K562 (cell line): ENCODE results near the gene CCDC152. TPM values are rescaled to one million over a fixed set of nuclear protein-coding genes. Genes with fewer than 3 reads are reported as not detected.

Experiments
- ATAC-seq: fragments of 200-7000 bp; cut with Tn5 transposase; 3 replicates; pipeline ENCODE4 v1.9.1; 2020; ENCODE audit warnings: moderate library complexity
- BruUV-seq: library from RNA; stranded (reverse); fragments of 400-500 nt; replicated peaks from 2 replicates; lab custom pipeline; 2021; lab: Mats Ljungman, UMichigan
- CTCF ChIA-PET: fragments of 300-600 bp; formaldehyde crosslinking; extraction: SDS; loops from one replicate; lab custom pipeline; 2021; ENCODE audit warnings: low intra/inter-chr PET ratio; lab: Yijun Ruan, JAX
- POLR2A ChIA-PET: fragments of 300-600, 350-650 bp; sonication (Branson Sonifier 250); formaldehyde crosslinking; extraction: SDS; loops from one replicate; lab custom pipeline; 2021; ENCODE audit warnings: antibody characterized with exemption, inconsistent platforms; lab: Yijun Ruan, JAX
- DNase-seq, 4 experiments: peaks; one replicate each; pipeline versions ENCODE4 v3.0.0 to v3.0.0-alpha.2; 2011 to 2018; ENCODE audit warnings: low spot score in 3 of 4, mixed read lengths in 3 of 4; ENCODE audit errors: extremely low read depth in 1 of 4
- FAIRE-seq: peaks from 2 replicates; lab custom pipeline; 2011; peaks lifted over from hg19 to GRCh38; lab: Jason Lieb, UNC
- H2AFZ ChIP-seq: 2 replicates; pipeline ENCODE4 v1.6.0; 2011; ENCODE audit warnings: low read depth, low read length, control low read depth, inconsistent platforms
- H3K27ac ChIP-seq: fragments of 200-600 bp; 3 replicates; pipeline ENCODE4 v1.8.0; 2011; ENCODE audit warnings: low read depth, mild to moderate bottlenecking, control low read depth, inconsistent platforms, low read length, moderate library complexity, mixed read lengths; ENCODE audit errors: extremely low read depth
- H3K27me3 ChIP-seq, 2 experiments: fragments of 300-600 bp in 1 of 2; 2 replicates in 1 of 2; 3 replicates in 1 of 2; pipeline versions ENCODE4 v1.6.0 to v1.8.0; 2011; ENCODE audit warnings: inconsistent platforms in 2 of 2, low read length in 2 of 2, mild to moderate bottlenecking in 1 of 2, mixed read lengths in 1 of 2, moderate library complexity in 1 of 2; ENCODE audit not compliant: control insufficient read depth in 2 of 2, insufficient read depth in 2 of 2
- H3K36me3 ChIP-seq: fragments of 300-600 bp; 3 replicates; pipeline ENCODE4 v1.8.0; 2011; ENCODE audit warnings: mild to moderate bottlenecking, low read length, inconsistent platforms; ENCODE audit not compliant: control insufficient read depth, insufficient read depth
- H3K4me1 ChIP-seq, 2 experiments: fragments of 200-600 bp in 1 of 2; replicated peaks in 1 of 2; 2 replicates in 1 of 2; 3 replicates in 1 of 2; pipeline versions ENCODE4 v1.5.1 to v1.8.0; 2011; ENCODE audit warnings: inconsistent platforms in 2 of 2, low read length in 2 of 2, mild to moderate bottlenecking in 1 of 2, mixed read lengths in 1 of 2, moderate library complexity in 1 of 2; ENCODE audit not compliant: control insufficient read depth in 2 of 2, insufficient read depth in 2 of 2
- H3K4me2 ChIP-seq: 2 replicates; pipeline ENCODE4 v1.6.1; 2011; ENCODE audit warnings: low read length, control low read depth, inconsistent platforms, mixed read lengths; ENCODE audit not compliant: insufficient read depth
- H3K4me3 ChIP-seq: fragments of 200-600 bp; sonication (generic), shearing (Covaris generic); 2 replicates; pipeline ENCODE4 v1.5.1; 2016; ENCODE audit warnings: control low read depth, inconsistent platforms
- H3K79me2 ChIP-seq: fragments of 200-600 bp; 3 replicates; pipeline ENCODE4 v1.8.0; 2011; ENCODE audit warnings: low read length, inconsistent platforms; ENCODE audit not compliant: control insufficient read depth, insufficient read depth
- H3K9ac ChIP-seq, 2 experiments: 2 replicates each; pipeline versions ENCODE4 v1.6.0 to v1.6.1; 2011; ENCODE audit warnings: low read depth in 2 of 2, low read length in 2 of 2, control low read depth in 1 of 2, inconsistent platforms in 1 of 2, mild to moderate bottlenecking in 1 of 2, mixed read lengths in 1 of 2; ENCODE audit not compliant: insufficient read depth in 1 of 2
- H3K9me1 ChIP-seq: one replicate; pipeline ENCODE4 v1.6.0; 2011; ENCODE audit warnings: inconsistent platforms, mild to moderate bottlenecking, low read length, moderate library complexity; ENCODE audit not compliant: control insufficient read depth, insufficient read depth
- H3K9me3 ChIP-seq: replicated peaks from 2 replicates; pipeline ENCODE4 v1.5.1; 2011; ENCODE audit warnings: low read depth, low read length, inconsistent platforms; ENCODE audit not compliant: control insufficient read depth, insufficient read depth
- H4K20me1 ChIP-seq: replicated peaks from 2 replicates; pipeline ENCODE4 v1.6.1; 2011; ENCODE audit warnings: low read length, inconsistent platforms, mixed read lengths; ENCODE audit not compliant: control insufficient read depth, insufficient read depth
- ARID2 ChIP-seq: fragments of 450-650 bp; IDR thresholded peaks from 2 replicates; pipeline ENCODE4 v1.6.1; 2017; ENCODE audit warnings: antibody characterized with exemption, mild to moderate bottlenecking
- HNRNPL ChIP-seq: fragments of 200-400 bp; formaldehyde crosslinking; IDR thresholded peaks from 2 replicates; pipeline ENCODE4 v1.6.1; 2017; ENCODE audit warnings: low read depth, mild to moderate bottlenecking, low read length
- IRF1 ChIP-seq: sonication (generic); formaldehyde crosslinking; IDR thresholded peaks from 2 replicates; pipeline ENCODE4 v1.8.0; 2022; ENCODE audit warnings: missing genetic modification reagents, mild to moderate bottlenecking, borderline replicate concordance
- PPARD ChIP-seq: fragments of 250-450 bp; sonication (Bioruptor Pico); IDR thresholded peaks from 2 replicates; pipeline ENCODE4 v1.8.0; 2022; ENCODE audit warnings: inconsistent platforms, mild to moderate bottlenecking, moderate library complexity
- ZNF280B ChIP-seq: fragments of 250-450 bp; sonication (Bioruptor Pico); IDR thresholded peaks from 2 replicates; pipeline ENCODE4 v1.5.1; 2021; ENCODE audit warnings: mild to moderate bottlenecking
- ZNF324 ChIP-seq: fragments of 250-450 bp; sonication (Bioruptor Pico); IDR thresholded peaks from 2 replicates; pipeline ENCODE4 v1.4.0; 2020; ENCODE audit warnings: mild to moderate bottlenecking
- WGBS: fragments of 100-300 bp; shearing (Covaris generic); methylation state at CpG from one replicate; pipeline ENCODE4 v1.1.6; 2016; ENCODE audit warnings: low coverage, mixed read lengths; ENCODE audit not compliant: insufficient coverage; ENCODE audit errors: missing lambda C conversion rate; 5-methylcytosine and 5-hydroxymethylcytosine counted together
- in situ Hi-C: fragments of 300-500 bp; cut with MboI; formaldehyde crosslinking; loops from 4 replicates; pipeline ENCODE4 v1.15.0; 2018; ENCODE audit warnings: inconsistent platforms, mixed read lengths
- intact Hi-C: fragments of 100-400 bp; cut with micrococcal nuclease; formaldehyde crosslinking; loops from 2 replicates; pipeline ENCODE4 v1.14.2; 2022
- polyA plus RNA-seq, 8 experiments: library from polyadenylated mRNA; depleted of rRNA in 4 of 8; stranded (reverse) in 5 of 8; unstranded in 3 of 8; fragments of >200 nt; fragmentation: Nextera tagmentation in 2 of 8; fragmentation: Illumina TruSeq in 1 of 8; extraction: Ambion mirVana in 2 of 8; extraction: Trizol in 1 of 8; gene quantifications; 2 replicates each; pipeline versions ENCODE4 v1.2.1 to v1.2.3, GENCODE V29; 2011 to 2014; ENCODE audit warnings: inconsistent platforms in 1 of 8, missing spikeins in 1 of 8
- total RNA-seq, 7 experiments: library from RNA; depleted of rRNA in 6 of 7; stranded (reverse); fragments of >200 nt in 6 of 7; fragmentation: Illumina TruSeq in 2 of 7; extraction: Trizol in 2 of 7; gene quantifications; 2 replicates each; pipeline versions ENCODE4 v1.2.1 to v1.2.3, GENCODE V29; 2011 to 2021; ENCODE audit warnings: low replicate concordance in 1 of 7
- TF ChIP-seq, protein P1 (sequence below): sonication (generic); formaldehyde crosslinking; IDR thresholded peaks from 2 replicates; pipeline ENCODE4 v1.8.1; 2022; ENCODE audit warnings: missing genetic modification reagents
- TF ChIP-seq, protein P2 (sequence below): sonication (generic); formaldehyde crosslinking; IDR thresholded peaks from 2 replicates; pipeline ENCODE4 v1.8.1; 2023; ENCODE audit warnings: missing genetic modification reagents, mild to moderate bottlenecking, borderline replicate concordance
- TF ChIP-seq, protein P3 (sequence below): sonication (generic); formaldehyde crosslinking; IDR thresholded peaks from 2 replicates; pipeline ENCODE4 v1.8.1; 2023; ENCODE audit warnings: mild to moderate bottlenecking, missing genetic modification reagents, moderate library complexity

Gene CCDC152
- total and polyA plus RNA-seq, 9 of the 15 experiments (the other 6 are each of a cell fraction or from before 2014, with no cell fraction given) = 2.5 to 11.6 (median 5.1) TPM

- no peaks in the 10 kb centered on the region for H4K20me1 ChIP-seq
- H3K27me3 ChIP-seq = no peaks in the 10 kb centered on the region
- no peak for ATAC-seq
- H3K4me3 ChIP-seq = no peak overlapping the region
- no peaks in the 10 kb centered on the region for H3K4me1 ChIP-seq
- WGBS = 29% methylated on average over 3 of the region's 3 CpGs
- H2AFZ ChIP-seq = no peak overlapping the region
- no peak overlapping the region for H3K4me2 ChIP-seq
- POLR2A ChIA-PET = no interaction called here
- H3K36me3 ChIP-seq = no peaks in the 10 kb centered on the region
- in situ Hi-C loops (no loop called here), intact Hi-C loops (loop anchor here (5.0 kb wide), 1 partner anchor 81 kb away; no protein-coding TSS in a partner anchor)
- no peak overlapping the region for H3K27ac ChIP-seq
- no peak for DNase-seq
- H3K79me2 ChIP-seq = no peaks in the 10 kb centered on the region
- CTCF ChIA-PET = no interaction called here
- FAIRE-seq = no peak
- no TSS peak for BruUV-seq
- no peaks in the 10 kb centered on the region for H3K9me1 ChIP-seq
- no peaks in the 10 kb centered on the region for H3K9me3 ChIP-seq
- H3K9ac ChIP-seq = no peak overlapping the region
- TF ChIP-seq HNRNPL (no peak), PPARD (CRISPR knock-in tag) (no peak), ZNF280B (CRISPR knock-in tag) (no peak), ZNF324 (no peak), ARID2 (no peak), IRF1 (CRISPR knock-in tag) (no peak)
- TF ChIP-seq, protein P1, sequence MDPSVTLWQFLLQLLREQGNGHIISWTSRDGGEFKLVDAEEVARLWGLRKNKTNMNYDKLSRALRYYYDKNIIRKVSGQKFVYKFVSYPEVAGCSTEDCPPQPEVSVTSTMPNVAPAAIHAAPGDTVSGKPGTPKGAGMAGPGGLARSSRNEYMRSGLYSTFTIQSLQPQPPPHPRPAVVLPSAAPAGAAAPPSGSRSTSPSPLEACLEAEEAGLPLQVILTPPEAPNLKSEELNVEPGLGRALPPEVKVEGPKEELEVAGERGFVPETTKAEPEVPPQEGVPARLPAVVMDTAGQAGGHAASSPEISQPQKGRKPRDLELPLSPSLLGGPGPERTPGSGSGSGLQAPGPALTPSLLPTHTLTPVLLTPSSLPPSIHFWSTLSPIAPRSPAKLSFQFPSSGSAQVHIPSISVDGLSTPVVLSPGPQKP (CRISPR knock-in tag) = no peak
- TF ChIP-seq, protein P2, sequence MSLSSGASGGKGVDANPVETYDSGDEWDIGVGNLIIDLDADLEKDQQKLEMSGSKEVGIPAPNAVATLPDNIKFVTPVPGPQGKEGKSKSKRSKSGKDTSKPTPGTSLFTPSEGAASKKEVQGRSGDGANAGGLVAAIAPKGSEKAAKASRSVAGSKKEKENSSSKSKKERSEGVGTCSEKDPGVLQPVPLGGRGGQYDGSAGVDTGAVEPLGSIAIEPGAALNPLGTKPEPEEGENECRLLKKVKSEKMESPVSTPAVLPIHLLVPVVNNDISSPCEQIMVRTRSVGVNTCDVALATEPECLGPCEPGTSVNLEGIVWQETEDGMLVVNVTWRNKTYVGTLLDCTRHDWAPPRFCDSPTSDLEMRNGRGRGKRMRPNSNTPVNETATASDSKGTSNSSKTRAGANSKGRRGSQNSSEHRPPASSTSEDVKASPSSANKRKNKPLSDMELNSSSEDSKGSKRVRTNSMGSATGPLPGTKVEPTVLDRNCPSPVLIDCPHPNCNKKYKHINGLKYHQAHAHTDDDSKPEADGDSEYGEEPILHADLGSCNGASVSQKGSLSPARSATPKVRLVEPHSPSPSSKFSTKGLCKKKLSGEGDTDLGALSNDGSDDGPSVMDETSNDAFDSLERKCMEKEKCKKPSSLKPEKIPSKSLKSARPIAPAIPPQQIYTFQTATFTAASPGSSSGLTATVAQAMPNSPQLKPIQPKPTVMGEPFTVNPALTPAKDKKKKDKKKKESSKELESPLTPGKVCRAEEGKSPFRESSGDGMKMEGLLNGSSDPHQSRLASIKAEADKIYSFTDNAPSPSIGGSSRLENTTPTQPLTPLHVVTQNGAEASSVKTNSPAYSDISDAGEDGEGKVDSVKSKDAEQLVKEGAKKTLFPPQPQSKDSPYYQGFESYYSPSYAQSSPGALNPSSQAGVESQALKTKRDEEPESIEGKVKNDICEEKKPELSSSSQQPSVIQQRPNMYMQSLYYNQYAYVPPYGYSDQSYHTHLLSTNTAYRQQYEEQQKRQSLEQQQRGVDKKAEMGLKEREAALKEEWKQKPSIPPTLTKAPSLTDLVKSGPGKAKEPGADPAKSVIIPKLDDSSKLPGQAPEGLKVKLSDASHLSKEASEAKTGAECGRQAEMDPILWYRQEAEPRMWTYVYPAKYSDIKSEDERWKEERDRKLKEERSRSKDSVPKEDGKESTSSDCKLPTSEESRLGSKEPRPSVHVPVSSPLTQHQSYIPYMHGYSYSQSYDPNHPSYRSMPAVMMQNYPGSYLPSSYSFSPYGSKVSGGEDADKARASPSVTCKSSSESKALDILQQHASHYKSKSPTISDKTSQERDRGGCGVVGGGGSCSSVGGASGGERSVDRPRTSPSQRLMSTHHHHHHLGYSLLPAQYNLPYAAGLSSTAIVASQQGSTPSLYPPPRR (CRISPR knock-in tag) = no peak
- TF ChIP-seq, protein P3, sequence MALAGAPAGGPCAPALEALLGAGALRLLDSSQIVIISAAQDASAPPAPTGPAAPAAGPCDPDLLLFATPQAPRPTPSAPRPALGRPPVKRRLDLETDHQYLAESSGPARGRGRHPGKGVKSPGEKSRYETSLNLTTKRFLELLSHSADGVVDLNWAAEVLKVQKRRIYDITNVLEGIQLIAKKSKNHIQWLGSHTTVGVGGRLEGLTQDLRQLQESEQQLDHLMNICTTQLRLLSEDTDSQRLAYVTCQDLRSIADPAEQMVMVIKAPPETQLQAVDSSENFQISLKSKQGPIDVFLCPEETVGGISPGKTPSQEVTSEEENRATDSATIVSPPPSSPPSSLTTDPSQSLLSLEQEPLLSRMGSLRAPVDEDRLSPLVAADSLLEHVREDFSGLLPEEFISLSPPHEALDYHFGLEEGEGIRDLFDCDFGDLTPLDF = no peak
These were observed 50.2 kb downstream of the CCDC152 start for GRCh38 chr5:42806701-42807262.
